MCF 10A (cell line): Measurements from ENCODE around the gene SPOCD1. TPM values are rescaled to one million over a fixed set of nuclear protein-coding genes. Genes with fewer than 3 reads are reported as not detected.

Experiments used
- BruUV-seq: library from RNA; stranded (reverse); fragments of 400-500 nt; replicated peaks from 2 replicates; lab custom pipeline; 2021; lab: Mats Ljungman, UMichigan
- CTCF ChIA-PET: fragments of 300-600 bp; sonication (Branson Sonifier 250); formaldehyde crosslinking; extraction: SDS; loops from one replicate; lab custom pipeline; 2021; ENCODE audit warnings: antibody characterized with exemption, inconsistent platforms; lab: Yijun Ruan, JAX
- POLR2A ChIA-PET: fragments of 300-600, 350-650 bp; sonication (Branson Sonifier 250); formaldehyde crosslinking; extraction: SDS; loops from one replicate; lab custom pipeline; 2020; ENCODE audit warnings: antibody characterized with exemption, inconsistent platforms; lab: Yijun Ruan, JAX
- DNase-seq: peaks from one replicate; pipeline ENCODE4 v3.0.0-alpha.2; 2018; ENCODE audit not compliant: unreplicated experiment
- H3K27ac Mint-ChIP-seq: one replicate; pipeline ENCODE4 v1.8.0; 2022; ENCODE audit warnings: mild to moderate bottlenecking, low read depth, mixed read lengths; ENCODE audit not compliant: unreplicated experiment
- H3K27me3 Mint-ChIP-seq: one replicate; pipeline ENCODE4 v1.8.0; 2022; ENCODE audit warnings: mixed read lengths; ENCODE audit not compliant: insufficient read depth, unreplicated experiment
- H3K36me3 Mint-ChIP-seq: one replicate; pipeline ENCODE4 v1.8.0; 2022; ENCODE audit warnings: mild to moderate bottlenecking, moderate library complexity, mixed read lengths; ENCODE audit not compliant: insufficient read depth, unreplicated experiment
- H3K4me1 Mint-ChIP-seq: one replicate; pipeline ENCODE4 v1.8.0; 2022; ENCODE audit warnings: mixed read lengths; ENCODE audit not compliant: insufficient read depth, unreplicated experiment
- H3K4me3 Mint-ChIP-seq: one replicate; pipeline ENCODE4 v1.8.0; 2022; ENCODE audit warnings: mild to moderate bottlenecking, moderate library complexity, mixed read lengths; ENCODE audit not compliant: unreplicated experiment
- H3K9me3 Mint-ChIP-seq: one replicate; pipeline ENCODE4 v1.8.0; 2022; ENCODE audit warnings: mixed read lengths; ENCODE audit not compliant: unreplicated experiment
- intact Hi-C: fragments of 100-400 bp; cut with micrococcal nuclease; formaldehyde crosslinking; loops from 2 replicates; pipeline ENCODE4 v1.14.1; 2022
- total RNA-seq: library from RNA; stranded (reverse); gene quantifications from 2 replicates; pipeline ENCODE4 v1.2.3, GENCODE V29; 2022
- TF ChIP-seq, protein P1 (sequence below): fragments of 200-600 bp; IDR thresholded peaks from one replicate; pipeline ENCODE4 v1.8.0; 2022; ENCODE audit warnings: antibody characterized with exemption, mild to moderate bottlenecking; ENCODE audit not compliant: unreplicated experiment

Gene SPOCD1
- total RNA-seq, 1 experiment from 2014 or later = 0.47 TPM

DNA sequence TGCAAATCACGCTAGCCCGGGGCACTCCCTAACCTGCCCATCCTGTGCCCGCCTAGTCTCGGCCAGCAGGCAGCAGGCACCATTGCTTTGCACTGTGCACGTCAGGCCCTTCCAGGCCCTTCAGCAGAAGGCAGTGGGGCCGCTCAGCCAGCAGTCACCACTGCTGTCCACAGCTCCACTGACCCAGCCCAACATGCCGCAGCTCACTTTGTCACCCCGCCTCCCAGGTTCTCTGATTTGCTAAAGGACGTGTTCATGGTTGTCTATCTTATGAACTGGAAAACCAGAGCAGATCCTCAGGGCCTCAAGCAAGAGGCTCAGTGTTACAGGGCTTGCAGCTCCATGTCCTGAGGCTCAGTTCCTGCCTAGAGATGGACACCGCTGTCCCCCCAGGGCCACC is 14.2 kb upstream of the SPOCD1 start:
- Mint-ChIP-seq H3K27ac (no peak overlapping the region), H3K4me3 (no peak overlapping the region), H3K9me3 (no peaks in the 10 kb centered on the region), H3K27me3 (no peaks in the 10 kb centered on the region), H3K36me3 (peaks cover 6% of the 10 kb centered on the region), H3K4me1 (no peaks in the 10 kb centered on the region)
- ChIA-PET CTCF (no interaction called here), POLR2A (no interaction called here)
- BruUV-seq = no TSS peak
- DNase-seq = no peak
- TF ChIP-seq, protein P1, sequence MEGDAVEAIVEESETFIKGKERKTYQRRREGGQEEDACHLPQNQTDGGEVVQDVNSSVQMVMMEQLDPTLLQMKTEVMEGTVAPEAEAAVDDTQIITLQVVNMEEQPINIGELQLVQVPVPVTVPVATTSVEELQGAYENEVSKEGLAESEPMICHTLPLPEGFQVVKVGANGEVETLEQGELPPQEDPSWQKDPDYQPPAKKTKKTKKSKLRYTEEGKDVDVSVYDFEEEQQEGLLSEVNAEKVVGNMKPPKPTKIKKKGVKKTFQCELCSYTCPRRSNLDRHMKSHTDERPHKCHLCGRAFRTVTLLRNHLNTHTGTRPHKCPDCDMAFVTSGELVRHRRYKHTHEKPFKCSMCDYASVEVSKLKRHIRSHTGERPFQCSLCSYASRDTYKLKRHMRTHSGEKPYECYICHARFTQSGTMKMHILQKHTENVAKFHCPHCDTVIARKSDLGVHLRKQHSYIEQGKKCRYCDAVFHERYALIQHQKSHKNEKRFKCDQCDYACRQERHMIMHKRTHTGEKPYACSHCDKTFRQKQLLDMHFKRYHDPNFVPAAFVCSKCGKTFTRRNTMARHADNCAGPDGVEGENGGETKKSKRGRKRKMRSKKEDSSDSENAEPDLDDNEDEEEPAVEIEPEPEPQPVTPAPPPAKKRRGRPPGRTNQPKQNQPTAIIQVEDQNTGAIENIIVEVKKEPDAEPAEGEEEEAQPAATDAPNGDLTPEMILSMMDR = no peak
- intact Hi-C loops = no loop called here

DNA sequence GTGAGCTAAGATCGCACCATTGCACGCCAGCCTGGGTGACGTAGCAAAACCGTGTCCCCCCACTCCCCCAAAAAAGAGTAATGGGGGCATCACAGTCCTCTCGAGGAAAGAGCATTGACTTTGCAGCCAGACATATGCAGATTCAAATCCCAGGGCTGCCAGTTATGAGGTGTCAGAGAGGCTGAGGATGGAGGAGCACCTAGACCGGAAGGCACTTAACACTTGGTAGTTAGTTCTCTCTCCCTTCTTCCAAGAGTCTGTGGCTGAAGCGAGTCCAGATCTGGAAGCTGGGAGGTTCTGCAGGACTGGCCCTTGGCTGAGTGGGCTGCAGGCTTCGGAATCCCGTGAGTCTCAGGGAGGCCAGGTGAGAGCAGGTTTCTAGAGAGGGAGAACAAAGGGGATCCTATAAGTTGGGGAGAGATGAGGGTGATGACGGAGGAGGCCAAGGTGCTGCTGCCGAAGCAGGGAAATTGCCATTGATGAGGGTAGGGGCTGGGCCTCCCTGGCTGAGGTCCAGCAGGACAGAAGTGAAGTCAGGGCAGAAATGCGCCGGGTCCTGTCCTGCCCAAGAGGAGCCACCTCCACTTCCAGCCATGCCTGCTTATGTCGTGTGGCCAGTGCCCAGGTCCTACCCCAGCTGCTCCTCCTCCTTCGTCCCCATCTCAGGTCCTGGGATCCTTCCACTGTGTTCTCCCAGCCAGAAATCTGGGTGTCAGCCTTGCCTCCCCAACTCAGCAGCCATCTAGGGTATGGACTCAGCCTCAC is 13.3 kb upstream of the SPOCD1 start:
- no TSS peak for BruUV-seq

DNA sequence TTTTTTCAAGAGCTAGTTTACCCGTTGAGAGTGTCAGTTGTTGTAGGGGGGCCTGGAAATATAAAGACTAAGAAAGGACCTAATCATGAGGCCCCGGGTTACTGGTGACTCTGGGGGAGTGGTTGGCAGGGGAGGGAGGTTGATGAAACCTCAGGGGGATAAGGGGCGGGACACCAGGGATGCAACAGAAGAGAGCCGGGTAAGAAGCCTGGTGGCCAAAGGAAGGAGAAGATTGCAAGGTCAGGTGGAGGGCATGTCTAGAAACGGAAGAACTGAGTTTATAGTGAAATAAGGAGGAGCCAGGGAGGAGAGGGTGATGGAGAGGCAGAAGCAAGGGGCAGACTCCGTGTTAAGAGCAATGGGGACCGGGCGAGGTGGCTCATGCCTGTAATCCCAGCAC is 12.5 kb upstream of the SPOCD1 start:
- H3K4me1 Mint-ChIP-seq = no peaks in the 10 kb centered on the region
- no peak overlapping the region for H3K27ac Mint-ChIP-seq
- ChIA-PET CTCF (interaction anchor here (0.6 to 1.4 kb wide), 2 partner anchors 13 to 692 kb away, joined by 3 read pairs; partner anchors contain the start of gene SPOCD1), POLR2A (no interaction called here)
- no peak for DNase-seq
- intact Hi-C loops = no loop called here
- no peaks in the 10 kb centered on the region for H3K9me3 Mint-ChIP-seq
- TF ChIP-seq, protein P1 = no peak
- H3K27me3 Mint-ChIP-seq = no peaks in the 10 kb centered on the region
- no TSS peak for BruUV-seq
- H3K4me3 Mint-ChIP-seq = no peak overlapping the region
- H3K36me3 Mint-ChIP-seq = peaks cover 6% of the 10 kb centered on the region

More for the DNA sequence above, 13.3 kb upstream of the SPOCD1 start:
- Mint-ChIP-seq H3K4me3 (no peak overlapping the region), H3K4me1 (no peaks in the 10 kb centered on the region), H3K27ac (no peak overlapping the region), H3K9me3 (no peaks in the 10 kb centered on the region), H3K36me3 (peaks cover 6% of the 10 kb centered on the region), H3K27me3 (no peaks in the 10 kb centered on the region)
- TF ChIP-seq, protein P1 = no peak
- intact Hi-C loops = no loop called here
- CTCF ChIA-PET = interaction anchor here (0.6 kb wide), 1 partner anchor 691 kb away, joined by 3 read pairs; no protein-coding TSS in a partner anchor
- DNase-seq = no peak
- POLR2A ChIA-PET = no interaction called here

DNA sequence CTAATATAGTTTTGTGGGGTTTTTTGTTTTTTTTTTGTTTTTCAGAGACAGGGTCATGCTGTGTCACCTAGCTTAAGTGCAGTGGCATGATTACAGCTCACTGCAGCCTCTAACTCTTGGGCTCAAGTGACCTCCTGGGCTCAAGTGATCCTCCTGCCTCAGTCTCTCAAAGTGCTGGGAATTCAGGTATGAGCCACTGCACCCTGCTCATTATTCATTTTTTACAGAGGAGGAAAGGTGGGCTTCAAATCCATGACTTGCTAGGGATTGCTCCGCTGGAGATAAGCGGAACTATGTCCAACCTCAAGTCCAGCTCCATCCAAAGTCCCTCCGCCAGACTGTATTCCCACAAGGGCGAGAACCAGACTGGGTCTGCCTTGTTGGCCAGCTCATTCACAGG is 8.0 kb upstream of the SPOCD1 start:
- Mint-ChIP-seq H3K27ac (no peak overlapping the region), H3K36me3 (peaks cover 6% of the 10 kb centered on the region), H3K27me3 (no peaks in the 10 kb centered on the region), H3K4me3 (no peak overlapping the region), H3K4me1 (no peaks in the 10 kb centered on the region), H3K9me3 (no peaks in the 10 kb centered on the region)
- TF ChIP-seq, protein P1 = no peak
- no TSS peak for BruUV-seq
- intact Hi-C loops = no loop called here
- POLR2A ChIA-PET = interaction anchor here (0.7 kb wide), 2 partner anchors 9 to 68 kb away, joined by 3 to 6 read pairs; no protein-coding TSS in a partner anchor
- CTCF ChIA-PET = interaction anchor here (0.6 to 0.7 kb wide), 3 partner anchors 59 to 194 kb away, joined by 3 read pairs; no protein-coding TSS in a partner anchor
- no peak for DNase-seq
